ENCODE results near the gene GRSF1.
"Not testable (repeated sequence)": the region's sequence is repeated elsewhere in the genome, so short reads cannot be mapped to it uniquely, and the experiment has no call there.

Gene GRSF1, protein sequence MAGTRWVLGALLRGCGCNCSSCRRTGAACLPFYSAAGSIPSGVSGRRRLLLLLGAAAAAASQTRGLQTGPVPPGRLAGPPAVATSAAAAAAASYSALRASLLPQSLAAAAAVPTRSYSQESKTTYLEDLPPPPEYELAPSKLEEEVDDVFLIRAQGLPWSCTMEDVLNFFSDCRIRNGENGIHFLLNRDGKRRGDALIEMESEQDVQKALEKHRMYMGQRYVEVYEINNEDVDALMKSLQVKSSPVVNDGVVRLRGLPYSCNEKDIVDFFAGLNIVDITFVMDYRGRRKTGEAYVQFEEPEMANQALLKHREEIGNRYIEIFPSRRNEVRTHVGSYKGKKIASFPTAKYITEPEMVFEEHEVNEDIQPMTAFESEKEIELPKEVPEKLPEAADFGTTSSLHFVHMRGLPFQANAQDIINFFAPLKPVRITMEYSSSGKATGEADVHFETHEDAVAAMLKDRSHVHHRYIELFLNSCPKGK

DNA sequence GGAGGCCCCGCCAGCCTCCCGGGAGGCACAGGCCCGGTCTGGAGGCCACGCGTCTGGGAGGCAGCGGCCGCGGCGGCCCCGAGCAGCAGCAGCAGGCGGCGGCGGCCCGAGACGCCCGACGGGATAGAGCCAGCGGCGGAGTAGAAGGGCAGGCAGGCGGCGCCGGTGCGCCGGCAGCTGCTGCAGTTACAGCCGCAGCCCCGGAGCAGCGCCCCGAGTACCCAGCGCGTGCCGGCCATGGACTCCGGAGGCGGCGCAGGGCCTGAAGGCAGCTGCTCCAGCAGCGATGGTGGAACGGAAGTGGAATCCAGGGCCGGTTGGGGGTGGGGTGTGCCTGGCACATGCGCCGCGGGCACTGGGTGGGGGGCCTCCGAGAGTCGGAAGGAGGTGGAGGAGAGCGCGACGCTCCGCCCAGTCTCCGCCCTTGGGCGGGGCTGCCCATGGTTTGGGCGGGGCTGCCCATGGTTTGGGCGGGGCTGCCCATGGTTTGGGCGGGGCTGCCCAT is at the start of gene GRSF1:
Gene GRSF1 (minus strand): TSS at position 302 of the 505 bp plus-strand sequence. CDS start 63 bp downstream, at position 239.
- DNase-seq (ENCODE audit: insufficient read length, low spot score) (peak; percentile 73), FAIRE-seq (peak; percentile 80)

DNA sequence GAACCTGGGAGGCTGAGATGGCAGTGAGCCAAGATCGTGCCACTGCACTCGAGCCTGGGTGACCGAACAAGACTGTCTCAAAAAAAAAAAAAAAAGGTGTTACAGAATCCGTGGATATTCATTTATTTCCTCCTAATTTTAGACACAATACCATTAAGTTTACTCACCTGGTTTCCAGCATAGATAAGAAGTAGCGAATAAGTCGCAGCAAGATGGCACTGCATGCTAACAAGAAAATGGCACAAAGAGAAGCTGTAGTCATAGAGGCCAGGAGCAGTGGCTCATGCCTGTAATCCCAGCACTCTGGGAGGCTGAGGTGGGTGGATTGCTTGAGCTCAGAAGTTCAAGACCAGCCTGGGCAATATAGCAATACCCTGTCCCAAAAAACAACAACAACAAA is 45.5 kb upstream of the GRSF1 start:
- DNase-seq (ENCODE audit: insufficient read length, low spot score) (no peak), FAIRE-seq (no peak)

DNA sequence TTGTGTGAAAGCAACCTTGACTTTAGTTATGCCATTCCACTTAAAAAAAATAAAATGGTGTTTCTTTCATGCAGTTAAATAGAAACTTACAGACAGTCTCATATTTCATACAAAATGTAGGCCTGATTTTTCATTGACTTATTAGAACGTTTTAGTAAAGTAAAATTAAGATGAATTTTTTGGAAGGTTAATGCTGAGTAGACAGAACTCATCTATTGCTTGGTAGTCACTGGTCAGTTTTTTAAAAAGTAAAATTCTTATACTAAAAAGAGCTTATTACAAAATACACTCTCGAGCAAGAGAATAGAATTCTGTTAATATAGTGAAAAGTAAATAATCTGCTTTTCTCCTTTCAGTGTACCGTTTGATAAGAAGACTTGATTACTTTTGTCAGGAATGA is 41.0 kb upstream of the GRSF1 start:
- FAIRE-seq (no peak), DNase-seq (ENCODE audit: insufficient read length, low spot score) (no peak)

DNA sequence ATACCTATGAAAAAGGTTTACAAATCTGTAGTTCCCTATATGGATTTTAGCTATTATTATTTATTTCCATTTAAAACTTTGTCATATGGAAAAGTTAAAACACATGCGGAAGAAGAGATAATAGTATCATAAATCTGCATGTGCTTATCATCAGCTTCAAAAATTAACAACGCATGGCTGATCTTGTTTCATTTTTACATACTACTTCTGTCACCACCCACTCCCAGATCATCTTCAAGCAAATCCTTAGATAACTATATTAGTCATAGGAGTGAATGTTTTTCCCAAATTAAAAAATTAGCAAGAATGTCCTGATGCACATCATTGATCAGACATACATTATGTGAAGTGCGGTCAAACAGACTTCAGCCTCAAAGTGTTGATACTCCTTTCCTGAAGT is 37.9 kb upstream of the GRSF1 start:
- FAIRE-seq (no peak), DNase-seq (ENCODE audit: insufficient read length, low spot score) (no peak)

DNA sequence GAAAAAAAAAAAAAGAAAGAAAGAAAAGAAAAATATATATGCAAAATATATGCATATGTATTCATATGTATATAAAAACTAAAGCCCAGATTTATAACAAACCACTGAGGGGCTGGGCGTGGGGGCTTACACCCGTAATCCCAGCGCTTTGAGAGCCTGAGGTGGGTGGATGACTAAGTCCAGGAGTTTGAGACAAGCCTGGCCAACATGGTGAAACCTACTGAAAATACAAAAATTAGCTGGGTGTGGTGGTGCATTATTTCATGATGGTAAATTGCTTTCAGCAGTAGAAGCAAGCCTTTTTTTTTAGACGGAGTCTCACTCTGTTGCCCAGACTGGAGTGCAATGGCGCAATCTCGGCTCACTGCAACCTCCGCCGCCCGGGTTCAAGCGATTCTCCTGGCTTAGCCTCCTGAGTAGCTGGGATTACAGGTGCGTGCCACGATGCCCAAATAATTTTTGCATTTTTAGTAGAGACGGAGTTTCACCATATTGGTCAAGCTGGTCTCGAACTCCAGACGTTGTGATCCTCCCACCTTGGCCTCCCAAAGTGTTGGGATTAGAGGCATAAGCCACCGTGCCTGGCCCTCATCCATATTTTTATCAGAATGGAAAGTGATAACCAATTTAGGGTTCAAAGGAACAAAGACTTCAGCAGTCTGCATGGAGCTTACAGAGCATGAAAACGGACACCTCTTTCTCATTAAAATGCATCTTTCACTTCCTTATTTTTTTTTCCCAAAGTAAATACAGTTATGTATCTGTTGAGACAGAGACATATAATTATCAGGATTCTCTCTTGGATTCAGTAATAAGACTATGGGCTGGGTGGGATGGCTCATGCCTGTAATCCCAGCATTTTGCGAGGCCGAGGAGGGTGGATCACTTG is 34.8 kb upstream of the GRSF1 start:
- FAIRE-seq (peak; percentile 86), DNase-seq (ENCODE audit: insufficient read length, low spot score) (peak; percentile 29)

DNA sequence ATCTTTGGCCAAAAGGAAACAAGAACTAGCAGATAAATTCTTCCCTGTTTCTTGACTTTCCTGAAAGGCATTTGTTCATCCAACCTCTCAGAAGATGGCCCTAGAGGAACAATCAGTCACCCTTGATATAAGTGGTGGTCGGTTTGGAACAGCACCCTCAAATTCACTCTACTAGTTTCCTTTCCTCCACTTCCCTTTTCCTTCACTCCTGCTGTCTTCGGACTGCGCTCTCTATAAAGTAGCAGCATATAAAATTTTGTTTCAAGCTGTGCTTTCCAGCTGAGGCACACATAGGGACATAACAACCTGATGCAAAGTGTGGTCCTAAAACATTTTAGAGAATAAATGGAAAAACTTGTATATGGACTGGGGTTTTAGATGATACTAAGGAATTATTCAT is 33.5 kb upstream of the GRSF1 start:
- FAIRE-seq = no peak
- no peak for DNase-seq (ENCODE audit: insufficient read length, low spot score)

DNA sequence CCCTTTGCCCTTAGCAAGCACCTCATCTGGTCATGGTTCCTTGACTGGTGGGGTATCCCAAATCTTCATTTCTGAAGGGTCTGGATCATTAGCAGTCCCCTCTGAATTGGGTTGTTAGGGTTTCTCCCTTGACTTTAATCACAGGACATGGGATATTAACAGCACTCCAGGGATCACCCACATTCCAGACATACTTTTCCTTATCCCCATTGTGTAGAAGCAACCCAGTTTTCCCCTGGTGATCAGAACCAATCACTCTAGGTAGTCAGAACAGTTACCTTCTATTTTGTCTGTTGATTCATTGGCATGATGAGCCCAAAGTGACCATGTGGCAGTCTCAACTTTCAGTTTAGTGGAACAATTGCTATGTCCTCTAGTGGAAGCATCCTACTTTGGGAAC is 29.1 kb upstream of the GRSF1 start:
- FAIRE-seq = no peak

DNA sequence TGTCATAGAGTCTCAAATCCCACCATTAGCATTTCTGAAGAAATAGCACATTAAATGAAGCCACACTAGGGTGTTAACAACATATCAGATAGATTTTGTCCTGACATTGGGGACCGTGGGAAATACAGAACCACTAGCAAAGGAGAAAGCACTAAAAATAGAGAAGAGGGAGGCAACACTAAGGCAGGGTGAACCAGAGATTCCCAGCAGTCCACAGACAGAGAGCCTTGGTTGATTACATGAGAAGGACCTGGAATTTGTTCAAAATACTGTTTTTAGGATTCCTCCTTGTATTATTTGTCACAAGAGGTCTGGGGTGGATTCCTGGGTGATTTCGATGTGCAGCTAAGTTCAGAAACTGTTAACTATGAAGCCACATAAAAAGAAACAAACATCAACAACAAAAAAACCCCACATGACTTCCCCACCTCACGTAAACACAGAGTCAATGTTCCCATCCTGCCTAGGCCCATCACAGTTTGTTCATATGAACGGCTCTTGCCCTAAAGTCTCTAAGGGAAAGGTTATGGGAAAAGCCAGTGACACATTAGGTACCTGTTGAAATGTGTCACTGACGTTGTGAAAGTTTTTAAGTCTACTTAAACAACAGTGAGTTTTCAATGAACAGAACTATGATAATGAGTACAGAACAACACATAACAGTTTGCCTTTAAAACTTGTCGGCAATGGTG is 23.6 kb upstream of the GRSF1 start:
- DNase-seq (ENCODE audit: insufficient read length, low spot score) (no peak), FAIRE-seq (peak; percentile 72)

More for the DNA sequence above, 29.1 kb upstream of the GRSF1 start:
- no peak for DNase-seq (ENCODE audit: insufficient read length, low spot score)

DNA sequence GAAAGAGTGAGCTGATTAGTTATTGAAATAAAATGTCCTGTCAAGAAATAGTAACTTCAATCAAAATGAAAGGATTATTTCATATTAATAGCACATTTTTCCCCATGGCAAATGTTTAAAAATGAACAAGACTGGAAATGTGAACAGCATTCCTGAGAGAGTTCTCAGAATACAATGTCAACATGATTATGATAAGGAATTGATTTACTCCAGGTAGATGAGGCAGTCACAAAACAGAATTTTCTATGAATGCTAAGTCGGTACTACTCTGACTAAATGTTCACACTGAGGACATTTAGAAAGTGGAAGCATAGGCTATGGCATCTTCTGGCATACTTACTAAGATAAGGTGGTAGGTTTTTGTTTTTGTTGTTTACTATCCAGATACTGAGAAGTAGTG is 19.4 kb upstream of the GRSF1 start:
- DNase-seq (ENCODE audit: insufficient read length, low spot score) = no peak
- FAIRE-seq = no peak

DNA sequence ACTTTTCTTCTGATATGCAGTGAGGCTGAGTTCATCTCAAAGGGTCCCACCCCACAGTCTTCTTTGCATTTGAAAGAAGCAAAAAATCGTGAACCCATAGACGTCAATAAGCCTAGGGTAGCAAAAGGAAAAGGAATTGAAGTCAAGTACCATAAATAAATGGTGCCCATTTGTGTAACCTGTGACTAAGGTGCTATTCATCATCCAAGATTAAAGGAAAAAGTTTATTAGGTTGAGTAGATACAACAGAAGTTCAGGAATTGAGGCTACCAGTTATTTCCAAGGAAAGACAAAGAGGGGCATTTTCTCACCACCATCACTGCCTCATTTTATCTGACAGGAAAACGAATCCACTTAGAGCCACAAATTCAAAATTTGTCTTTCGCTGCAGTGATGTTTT is 18.8 kb upstream of the GRSF1 start:
- FAIRE-seq (no peak), DNase-seq (ENCODE audit: insufficient read length, low spot score) (no peak)

DNA sequence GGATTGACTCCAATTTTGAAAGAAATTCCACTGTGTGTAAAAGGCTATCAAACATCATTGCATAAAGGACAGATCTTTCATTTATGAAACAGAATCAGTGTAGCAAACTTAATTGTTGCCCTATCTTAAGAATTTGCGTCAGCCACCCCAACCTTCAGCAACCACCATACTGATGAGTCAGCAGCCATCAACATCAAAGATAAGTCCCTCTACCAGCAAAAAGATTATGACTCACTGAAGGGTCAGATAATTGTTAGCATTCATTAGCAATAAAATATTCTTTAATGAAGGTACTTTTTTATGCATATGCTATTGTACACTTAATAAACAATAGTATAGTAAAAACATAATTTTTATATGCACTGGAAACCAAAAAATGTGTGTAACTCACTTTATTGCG is 15.8 kb upstream of the GRSF1 start:
- DNase-seq (ENCODE audit: insufficient read length, low spot score) (no peak), FAIRE-seq (no peak)

DNA sequence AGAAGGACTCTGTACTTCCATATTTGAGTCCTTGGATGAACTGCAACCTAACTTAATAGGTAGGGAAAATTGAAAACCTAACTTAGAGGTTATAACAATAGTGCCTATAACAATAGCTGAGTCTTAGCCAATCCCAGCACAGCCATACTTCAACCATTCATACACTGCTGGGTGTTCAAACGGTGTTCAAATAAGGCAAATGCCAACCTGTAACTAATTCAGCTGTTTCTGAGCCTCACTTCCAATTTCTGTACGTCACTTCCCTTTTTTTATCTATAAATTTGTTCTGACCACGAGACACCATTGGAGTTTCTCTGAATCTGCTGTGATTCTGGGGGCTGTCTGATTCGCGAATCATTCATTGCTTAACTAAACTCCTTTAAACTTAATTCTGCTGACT is 9.6 kb upstream of the GRSF1 start:
- peak; percentile 44 for FAIRE-seq

DNA sequence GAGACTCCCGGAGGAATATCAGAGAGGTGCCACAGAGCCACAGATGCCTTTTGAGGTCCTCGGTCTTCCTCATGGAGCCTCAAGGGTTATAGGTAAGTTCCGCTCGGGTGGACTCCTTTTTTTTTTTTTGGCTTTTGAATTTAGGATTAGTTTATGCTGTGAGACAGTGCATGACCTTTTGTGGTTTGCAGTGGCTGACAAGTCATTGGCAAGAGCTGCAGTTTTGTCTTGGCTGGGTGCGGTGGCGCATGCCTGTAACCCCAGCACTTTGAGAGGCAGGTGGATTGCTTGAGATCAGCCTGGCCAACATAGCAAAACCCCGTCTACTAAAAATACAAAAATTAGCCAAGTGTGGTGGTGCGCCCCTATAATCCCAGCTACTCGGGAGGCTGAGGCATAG is 4.5 kb upstream of the GRSF1 start:
- DNase-seq (ENCODE audit: insufficient read length, low spot score) (no peak), FAIRE-seq (peak; percentile 4)

More for the DNA sequence above, 9.6 kb upstream of the GRSF1 start:
- no peak for DNase-seq (ENCODE audit: insufficient read length, low spot score)

DNA sequence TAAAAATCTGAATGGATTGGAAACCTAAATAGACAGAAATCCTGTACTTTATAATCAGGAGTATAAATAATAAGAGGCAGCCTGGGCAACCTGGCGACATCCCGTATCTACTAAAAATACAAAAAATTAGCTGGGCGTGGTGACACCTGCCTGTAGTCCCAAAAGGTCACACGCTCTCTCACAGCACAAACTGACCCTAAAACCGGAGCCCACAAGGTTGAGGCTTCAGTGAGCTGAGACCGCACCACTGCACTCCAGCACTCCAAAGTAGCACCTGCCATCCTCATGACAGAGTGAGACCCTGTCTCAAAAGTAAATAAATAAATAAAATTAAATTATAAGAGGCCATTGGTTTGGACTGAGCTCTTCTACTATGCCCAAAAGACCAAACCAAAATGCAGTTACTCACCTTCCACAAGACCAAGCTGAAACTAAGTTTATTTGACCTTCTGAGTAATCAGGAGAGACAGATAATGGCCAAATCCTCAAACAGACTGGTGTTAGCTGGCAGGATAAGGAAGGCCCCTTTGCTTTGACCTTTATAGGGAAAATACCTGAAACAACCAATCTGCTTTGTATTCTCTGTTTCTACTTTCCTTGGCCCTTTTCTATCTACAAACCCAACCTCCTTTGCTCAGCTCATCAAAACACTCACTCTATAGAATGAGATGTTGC is 3.2 kb upstream of the GRSF1 start:
- DNase-seq (ENCODE audit: insufficient read length, low spot score) (no peak), FAIRE-seq (peak; percentile 79)

DNA sequence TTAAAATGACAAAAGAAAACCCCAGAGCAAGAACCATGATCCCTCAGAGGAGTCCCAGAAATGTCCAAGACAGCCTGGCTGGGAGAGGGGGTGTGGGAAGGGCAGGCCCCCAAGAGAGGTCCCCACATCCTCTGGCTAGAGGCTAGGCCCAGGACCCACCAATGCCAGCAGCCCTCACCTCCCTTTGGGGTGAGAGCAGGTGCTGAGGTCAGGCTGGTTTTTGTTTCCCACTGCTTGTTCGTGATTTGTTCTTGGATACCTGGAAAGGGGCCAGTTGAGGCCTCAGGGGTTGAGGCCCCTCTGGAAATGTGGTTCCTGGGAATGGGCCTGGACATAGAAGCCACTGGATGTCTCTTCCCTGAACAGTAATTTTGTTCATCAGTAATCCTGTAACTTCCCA is 2.3 kb upstream of the GRSF1 start:
- FAIRE-seq = no peak
- no peak for DNase-seq (ENCODE audit: insufficient read length, low spot score)

DNA sequence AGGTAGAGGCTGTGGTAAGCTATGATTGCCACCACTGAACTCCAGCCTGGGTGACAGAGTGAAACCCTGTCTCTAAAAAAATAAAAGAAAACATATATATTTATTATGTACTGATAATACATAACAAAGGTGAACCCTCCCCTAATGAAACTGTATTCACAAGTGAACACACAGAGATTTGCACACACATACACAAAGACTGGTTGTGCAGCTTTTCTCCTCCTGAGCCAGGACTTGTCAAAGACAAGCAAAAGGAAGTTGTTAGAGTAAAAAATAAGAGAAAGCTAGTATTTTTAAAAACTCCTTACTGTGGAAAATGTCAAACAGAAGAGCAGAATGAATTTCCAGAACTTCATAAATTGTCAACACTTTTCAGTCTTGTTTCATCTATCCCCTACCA is 1.5 kb upstream of the GRSF1 start:
- no peak for FAIRE-seq

DNA sequence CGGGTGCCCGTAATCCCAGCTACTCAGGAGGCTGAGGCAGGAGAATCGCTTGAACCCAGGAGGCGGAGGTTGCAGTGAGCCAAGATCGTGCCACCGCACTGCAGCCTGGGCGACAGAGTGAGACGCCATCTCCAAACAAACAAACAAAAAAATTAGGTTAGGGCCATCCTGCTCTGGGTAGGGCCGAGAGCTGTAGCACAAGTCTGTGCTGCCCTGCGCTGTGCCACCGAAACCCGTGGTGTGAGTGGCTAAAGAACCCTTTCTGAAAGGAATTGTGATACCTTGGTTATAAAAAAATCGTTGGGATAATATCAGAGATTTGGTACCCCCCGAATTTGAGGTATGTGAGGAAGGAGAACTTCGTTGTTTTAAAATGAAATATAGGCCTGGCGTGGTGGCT is 941 bp upstream of the GRSF1 start:
- not testable (repeated sequence) for DNase-seq (ENCODE audit: insufficient read length, low spot score); FAIRE-seq

More for the DNA sequence above, 1.5 kb upstream of the GRSF1 start:
- DNase-seq (ENCODE audit: insufficient read length, low spot score) = no peak

DNA sequence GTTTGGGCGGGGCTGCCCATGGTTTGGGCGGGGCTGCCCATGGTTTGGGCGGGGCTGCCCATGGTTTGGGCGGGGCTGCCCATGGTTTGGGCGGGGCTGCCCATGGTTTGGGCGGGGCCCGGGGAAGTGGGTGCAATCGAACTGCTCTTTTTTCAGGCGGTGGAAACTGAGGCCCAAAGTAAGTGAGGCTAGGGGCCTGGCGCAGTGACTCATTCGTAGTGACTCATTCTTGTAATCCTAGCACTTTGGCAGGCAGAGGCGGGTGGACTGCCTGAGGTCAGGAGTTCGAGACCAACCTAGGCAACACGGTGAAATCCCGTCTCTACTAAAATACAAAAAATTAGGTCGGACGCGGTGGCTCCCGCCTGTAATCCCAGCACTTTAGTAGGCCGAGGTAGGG is 447 bp upstream of the GRSF1 start:
- FAIRE-seq; DNase-seq (ENCODE audit: insufficient read length, low spot score): not testable (repeated sequence)

DNA sequence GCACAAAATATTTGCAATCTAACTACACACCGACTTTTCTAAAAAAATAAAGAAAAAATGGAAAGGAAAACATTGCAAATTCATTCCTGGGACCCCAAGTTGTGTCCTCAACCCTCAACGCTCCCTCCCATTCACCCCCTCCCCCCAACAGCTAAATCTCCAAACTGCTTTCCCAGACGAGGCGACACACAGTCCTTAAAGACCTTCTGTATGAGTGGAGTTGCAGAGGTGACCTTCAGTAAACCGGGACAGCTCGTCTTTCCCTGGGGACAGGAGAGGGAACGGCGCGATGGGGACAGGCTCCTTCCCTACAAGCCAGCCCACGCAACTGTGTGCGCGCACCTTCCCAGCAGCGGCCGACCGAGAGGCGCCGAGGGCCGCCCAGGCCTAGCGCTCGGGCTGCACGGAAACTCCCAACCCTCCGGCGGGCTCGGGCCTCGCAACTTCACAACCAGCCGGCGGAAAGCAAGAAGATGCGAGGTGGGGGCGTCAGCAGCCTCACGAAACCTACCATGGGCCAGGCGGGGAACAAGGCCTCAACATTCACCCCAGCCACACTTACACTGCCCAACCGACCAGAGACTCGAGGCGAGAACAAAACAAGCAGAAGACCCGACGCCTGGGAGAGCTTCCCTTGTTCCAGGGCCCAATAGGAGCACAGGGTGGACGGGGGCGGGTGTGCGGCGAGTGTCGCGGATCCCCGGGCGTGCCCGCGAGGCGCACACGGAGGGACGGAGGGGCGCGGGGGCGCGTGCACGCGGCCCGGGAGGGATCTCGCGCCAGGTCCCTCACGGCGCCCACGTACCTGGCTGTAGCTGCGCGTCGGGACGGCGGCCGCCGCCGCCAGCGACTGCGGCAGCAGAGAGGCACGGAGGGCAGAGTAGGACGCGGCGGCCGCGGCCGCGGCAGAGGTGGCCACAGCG is 763 bp downstream of the GRSF1 start:
- FAIRE-seq (peak; percentile 84), DNase-seq (ENCODE audit: insufficient read length, low spot score) (peak; percentile 36)

All from GM19239 (cell line).